Colon (tissue), 2 donors: ENCODE data around the gene KRT38.
"Not testable (repeated sequence)": the region's sequence is repeated elsewhere in the genome, so short reads cannot be mapped to it uniquely, and the experiment has no call there.

Experiments
- FAIRE-seq: peaks from 2 replicates; lab custom pipeline; 2012; peaks lifted over from hg19 to GRCh38; lab: Jason Lieb, UNC
- donor health status: control.
- donor health status: control.

The KRT38 gene

DNA sequence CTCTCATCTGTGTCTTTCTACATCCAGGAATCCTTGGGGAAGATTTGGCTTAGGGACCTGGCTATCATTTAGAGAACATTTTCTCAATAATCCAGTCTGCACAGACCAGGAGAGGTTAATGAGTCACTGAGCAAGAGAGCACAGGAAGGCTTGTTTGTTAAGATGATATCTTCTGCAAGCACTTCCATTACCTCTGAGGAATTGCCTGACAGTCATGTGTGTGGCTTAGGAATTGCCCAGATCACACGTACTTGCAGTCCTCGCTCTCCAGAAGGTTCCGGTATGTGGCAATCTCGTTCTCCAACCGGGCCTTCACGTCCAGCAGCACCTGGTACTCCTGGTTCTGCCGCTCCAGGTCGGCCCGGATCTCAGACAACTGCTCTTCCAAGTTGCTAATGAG lies 19.7 kb downstream of the KRT38 start:
- FAIRE-seq: no peak

DNA sequence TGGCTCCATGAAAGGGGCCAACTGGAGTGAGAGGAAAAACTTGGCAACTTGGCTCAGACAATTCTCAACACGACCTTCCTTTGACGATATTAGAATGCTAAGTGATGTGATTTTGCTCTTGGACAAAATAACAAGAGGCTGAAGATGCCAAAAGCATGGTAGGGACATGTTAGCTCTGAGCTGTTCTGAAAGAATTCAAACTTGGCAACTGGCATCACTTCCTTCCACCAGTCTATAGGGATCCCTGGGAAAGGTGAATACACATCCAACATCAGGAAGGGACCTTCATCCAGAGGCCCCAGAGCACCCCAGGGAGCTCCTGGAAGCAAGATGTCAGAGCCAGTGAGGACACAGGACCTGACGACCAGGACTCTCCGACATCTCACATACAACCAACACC lies 20.6 kb downstream of the KRT38 start:
- no peak for FAIRE-seq

DNA sequence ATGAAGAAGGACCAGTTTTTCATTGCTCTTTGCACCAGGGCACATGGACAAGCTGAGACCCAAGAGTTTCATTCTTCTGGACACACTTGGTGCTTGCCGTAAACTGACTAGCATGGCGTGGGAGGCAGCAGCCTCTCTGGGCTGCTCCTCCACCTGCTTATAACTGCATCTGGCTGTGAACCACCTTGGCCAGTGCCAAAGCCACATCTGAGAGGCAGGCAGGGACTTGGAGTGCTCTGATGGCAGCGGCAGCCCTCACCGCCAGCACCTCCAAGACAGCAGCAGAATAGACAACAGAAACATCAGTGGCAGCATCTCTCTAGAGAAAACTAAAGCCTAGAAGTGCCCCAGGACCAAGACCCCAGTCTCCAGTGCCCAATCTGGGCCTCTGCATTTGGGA lies 21.1 kb downstream of the KRT38 start:
- FAIRE-seq: no peak

DNA sequence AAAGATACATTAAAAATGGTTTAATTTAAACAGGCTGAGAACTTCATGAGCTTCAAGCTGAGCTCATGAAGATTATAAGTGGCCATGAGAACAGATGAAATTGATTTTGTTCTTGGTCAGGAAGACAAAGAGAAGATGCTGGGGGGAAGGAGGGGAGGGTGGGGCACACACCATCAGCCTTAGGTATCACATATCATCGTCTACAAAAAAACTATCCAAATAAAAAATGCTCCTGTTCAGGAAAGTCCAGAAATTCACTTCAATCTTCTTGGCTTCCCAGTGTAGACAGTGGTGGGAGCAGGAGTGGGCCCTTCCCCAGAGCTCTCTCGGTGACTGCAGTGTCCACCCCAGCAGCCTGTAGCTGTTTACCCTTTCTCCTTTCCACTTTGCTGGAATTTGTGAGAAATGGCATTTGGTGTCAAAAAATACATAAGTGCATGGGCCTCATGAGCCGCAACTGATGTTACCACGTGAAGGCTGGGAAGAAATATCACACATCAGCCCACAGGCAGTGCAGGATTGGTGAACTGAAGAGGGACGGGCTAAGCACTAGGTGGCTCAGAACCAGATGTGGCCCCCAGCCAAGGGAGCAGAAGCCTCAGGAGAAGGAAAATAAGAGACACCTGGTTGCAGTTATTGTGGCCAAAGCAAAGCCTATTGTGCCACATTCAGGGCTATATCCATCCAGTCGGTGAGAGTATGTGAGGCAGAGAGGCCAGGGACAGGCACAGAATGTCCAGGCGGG lies 22.5 kb downstream of the KRT38 start:
- no peak for FAIRE-seq

DNA sequence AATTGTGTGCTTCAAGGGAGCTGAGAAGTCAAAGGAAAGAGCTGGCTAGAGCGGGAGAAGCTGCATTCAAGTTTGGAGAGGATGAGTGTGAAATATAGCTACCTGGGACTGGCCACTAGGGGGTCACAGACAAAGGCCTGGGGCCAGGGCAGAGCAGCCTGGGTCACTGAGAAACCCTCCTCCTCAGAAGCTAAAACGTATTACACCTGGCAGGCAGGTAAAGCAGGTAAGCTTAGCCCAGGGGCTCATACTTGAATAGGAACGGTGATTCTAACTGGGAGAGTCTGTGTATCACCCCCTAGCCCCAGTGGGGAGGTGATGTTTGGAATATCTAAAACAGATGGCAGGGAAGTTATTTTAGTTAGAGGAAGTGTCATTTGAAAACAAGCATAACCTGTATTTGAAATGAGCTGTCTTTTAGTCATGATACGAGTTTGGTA lies 23.2 kb downstream of the KRT38 start:
- FAIRE-seq: no peak

DNA sequence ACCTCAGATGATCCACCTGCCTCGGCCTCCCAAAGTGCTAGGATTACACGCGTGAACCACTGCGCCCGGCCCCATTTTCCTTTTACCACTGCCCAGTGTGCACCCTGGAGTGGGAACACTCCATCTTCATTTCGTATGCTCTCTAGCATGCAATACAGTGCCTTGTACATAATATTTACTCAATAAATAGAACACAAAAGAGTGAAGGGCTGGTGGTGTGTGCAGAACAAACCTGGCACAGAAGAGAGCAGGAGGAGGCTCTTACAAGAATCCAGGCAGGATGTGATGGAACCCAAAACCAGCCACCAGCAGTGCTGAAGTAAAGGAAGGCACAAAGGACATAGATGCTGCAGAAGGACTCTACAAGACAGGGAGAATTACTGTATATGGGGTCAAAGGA lies 23.7 kb downstream of the KRT38 start:
- no peak for FAIRE-seq

DNA sequence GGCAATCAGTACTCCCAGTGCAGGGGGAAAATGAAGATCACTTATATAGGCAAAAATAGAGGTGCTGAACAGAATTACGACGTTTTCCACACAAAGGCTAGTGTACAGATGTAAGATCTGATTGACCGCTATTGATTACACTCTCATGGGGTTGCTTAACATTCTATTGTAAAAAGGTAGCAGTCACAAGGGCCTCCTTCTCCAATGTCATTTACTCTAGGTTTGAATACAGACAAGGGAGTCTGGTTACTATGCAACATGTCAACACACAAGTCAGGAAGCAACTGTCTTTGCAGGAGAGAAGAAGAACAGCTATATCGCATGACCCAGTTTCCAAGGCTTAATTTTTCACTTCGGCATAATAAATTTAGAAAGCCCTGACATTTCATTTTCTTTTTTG lies 24.3 kb downstream of the KRT38 start:
- FAIRE-seq: no peak

DNA sequence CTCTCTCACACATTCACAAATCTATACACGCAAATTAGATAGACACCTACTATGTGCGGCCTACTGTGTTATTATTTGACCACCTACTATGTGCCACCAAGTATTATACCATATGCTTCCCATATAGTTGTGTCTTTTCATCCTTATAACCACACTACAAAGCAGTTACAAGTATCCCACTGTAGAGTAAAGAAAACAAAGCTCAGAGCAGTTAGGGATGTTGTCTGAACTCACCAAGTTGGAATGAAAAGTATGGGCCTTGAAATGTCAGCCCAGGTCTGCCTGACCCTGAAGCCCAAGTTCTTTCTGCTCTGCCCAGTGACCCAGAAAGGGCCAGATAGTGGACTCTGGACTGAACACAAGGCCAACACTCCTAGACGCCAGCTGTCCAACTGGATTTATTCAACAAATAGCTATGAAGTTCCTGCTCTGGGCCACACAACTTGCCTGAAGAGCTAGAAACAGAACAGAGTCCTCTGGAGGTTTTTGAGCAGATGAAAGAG lies 24.9 kb downstream of the KRT38 start:
- no peak for FAIRE-seq

DNA sequence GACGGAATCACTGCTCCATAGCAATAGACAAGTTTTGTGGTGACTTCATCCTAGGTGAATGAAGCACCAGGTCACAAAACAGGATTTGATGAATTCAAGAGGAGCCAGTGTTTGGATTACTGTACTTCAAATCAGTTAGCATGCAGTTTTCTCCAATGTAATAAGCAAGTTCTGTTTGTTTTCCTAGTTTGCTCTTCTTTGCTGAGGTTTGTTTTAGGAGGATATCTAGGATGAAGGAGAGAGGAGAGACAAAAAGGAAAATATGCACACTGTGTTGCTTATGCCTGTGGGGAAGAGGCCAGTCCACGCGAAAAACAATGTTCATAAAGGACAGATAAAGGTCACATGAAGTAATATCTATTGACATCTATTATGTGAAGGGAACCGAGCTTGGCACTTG lies 25.4 kb downstream of the KRT38 start:
- FAIRE-seq: no peak

DNA sequence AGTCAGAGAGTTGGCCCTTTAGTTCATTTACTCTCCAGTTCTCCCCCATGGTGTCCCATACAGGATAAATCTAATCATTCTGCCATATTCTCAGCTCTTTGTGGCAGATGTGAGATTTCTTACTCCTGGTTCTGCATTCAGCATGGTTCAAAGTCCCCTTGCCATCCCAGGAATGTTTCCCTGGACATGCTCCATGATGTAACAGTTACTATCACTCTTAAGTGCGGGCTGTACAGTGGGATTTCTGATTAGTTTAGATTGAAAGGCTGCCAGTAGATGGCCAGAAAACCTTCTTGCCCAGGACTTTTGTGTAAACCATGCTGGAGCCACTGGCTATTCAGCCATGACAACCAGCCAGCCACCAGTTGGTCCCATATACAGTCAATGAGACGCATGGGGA lies 26.8 kb downstream of the KRT38 start:
- no peak for FAIRE-seq

DNA sequence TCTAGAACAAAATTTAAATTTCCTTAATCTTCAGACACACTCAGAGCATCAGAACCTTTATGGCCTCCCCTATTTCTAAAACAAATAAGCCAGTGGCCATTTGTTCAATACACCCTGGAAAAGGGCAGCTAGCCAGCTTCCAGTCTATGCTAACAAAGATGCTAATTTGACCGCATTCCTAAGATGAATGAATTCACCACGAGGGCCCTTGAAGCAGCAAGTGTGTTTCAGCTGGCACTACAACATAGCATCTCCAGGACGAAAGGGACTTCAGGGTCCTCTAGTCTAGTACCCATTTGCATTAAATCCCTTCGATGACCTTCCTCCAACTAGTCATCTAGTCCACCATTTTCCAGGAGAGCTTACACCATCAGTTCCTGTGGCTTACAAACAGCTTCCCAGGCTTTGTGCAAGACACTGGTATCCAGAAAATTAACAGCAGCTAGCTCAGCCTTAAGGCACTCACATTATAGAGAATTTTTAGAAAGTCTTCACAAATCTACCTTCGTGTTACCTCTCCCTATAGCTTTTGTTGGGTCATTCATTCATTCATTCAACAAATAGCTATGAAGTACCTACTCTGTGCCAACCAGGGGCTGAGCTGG lies 27.3 kb downstream of the KRT38 start:
- FAIRE-seq: no peak

DNA sequence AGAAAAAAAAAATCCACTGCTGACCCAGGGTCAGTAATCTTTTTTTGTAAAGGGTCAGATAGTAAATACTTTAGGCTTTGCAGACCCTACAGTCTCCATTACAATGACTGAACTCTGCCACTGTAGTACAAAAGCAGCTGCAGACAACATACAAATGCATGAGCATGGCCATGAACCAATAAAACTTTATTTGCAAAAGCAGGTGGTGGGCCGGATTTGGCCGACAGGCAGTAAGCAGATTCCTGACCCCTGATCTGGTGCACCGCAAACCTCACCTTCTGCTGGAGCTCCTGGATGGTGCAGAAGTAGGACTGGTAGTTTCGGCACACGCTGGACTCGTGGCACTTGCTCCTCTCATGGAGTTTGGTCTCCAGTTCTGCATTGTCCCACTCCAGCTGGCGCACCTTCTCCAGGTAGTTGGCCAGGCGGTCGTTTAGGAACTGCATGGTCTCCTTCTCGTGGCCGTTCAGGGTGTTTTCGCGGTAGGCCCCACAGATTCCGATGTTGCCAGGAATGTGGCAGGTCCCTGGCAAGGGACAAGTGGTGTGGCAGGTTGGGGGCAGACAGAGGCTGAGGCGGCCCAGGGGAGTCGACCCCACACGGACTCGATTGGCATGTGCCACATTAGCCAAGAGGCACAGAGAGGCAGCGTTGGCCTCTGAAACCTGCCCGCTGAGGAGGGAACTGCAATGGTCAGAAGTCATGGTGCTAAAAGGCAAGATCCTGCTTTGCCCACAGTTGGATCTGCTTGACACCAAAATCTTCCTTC lies 29.5 kb downstream of the KRT38 start:
- no peak for FAIRE-seq

DNA sequence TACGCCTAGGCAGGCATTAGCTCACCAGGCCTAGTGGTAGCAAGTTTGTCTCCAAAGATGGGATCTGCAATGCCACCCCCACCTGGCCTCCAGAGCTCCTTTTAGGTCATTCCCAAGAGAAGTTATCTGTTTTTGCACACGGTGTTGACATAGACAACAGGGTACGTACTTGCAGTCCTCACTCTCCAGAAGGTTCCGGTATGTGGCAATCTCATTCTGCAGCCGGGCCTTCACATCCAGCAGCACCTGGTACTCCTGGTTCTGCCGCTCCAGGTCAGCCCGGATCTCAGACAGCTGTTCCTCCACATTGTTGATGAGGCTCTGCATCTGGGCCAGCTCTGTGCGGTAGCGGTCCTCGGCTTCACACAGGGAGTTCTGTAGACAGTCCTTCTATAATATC lies 33.6 kb downstream of the KRT38 start:
- FAIRE-seq: no peak

DNA sequence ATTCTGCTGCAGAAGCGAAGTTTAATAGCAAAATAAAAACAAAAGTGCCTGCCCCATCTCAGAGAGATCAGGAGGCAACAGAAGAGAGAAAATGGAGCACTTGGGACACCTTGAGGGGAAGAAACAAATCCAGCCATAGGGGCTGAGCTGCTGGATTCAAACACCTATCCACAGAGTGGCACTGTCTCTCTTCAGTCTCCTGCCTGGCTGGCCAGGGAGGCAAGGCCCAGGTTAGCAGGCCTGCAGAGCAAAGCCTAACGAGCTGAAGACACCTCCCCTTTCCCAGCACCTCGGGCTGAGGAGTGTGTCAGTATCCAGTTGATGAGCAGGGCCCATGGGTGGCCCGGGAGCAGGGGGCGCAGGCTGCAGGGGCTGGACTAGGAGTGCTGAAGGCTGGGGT lies 34.6 kb downstream of the KRT38 start:
- FAIRE-seq: no peak

DNA sequence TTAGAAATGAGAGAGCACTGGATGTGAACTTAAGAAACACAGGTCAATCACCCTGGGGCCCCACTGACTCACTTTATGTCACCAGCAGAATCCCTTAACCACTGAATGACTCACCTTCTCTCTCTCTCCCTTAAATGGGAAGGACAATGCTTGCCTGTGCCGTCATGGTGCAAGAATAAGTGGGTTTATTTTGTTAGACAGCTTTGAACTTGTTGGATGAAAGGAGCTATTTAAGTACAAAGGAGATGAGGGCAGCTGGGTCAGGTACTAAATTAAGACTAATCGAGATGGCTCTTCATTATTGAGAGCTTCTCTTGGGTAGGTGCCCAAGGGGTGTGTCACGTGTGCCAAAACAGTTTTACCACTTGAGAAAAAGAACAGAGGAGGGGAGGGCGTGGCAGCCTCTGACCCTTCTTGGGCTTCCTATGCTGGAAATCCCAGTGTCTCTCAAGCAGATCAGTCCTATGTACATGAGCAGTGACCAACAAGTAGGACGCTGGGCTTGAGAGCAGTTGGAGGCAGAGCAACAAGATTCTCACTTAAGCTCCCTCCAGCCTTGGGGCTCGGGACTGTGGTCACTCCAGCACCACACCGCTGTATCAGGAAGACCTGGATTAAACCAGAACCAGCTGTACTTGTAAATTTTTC lies 36.6 kb downstream of the KRT38 start:
- FAIRE-seq: no peak

DNA sequence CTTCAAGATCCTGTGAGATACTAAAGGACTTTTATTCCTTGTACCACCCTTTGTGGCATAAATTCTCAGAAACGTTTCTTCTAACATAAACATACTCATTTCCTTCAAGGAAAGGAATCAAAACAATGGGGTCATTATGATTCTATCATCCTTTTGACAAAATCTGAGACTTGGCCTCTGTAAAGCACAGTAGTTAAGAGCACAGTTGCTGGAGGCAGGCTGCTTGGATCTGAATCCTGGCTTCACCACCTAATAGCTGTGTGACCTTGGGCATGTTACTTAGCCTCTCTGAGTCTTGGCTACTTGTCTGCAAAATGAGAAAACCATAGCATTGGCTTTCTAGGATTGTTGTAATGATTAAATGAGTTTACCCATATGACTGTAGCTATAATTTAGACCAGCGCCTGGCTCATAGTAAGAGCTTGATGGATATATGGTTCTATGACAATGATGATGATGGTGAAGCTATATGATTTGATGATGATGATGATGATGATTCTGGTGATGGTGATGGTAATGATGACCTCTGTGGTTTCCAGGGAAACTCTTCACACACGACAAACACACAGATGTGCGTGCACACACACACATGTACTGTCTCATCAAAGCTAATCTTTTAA lies 37.3 kb downstream of the KRT38 start:
- no peak for FAIRE-seq

DNA sequence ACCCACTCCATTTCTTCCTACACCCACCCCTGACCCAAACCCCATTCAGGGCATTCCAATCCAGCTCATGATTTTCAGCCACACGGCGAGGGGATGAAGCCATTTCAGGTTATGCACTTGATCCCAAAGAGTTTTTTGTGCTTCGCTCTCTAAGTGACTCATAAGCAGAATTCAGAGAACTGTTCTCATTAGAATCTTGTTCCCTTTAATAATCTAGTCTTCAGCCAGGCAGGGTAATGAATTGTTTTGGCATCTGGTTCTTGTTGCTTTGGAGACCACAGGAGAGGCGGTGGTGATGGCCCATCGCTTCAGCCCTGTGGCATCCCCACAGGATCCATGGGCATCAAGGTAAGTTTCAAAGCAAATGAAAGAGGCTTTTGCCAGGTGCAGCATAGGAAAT lies 38.6 kb downstream of the KRT38 start:
- FAIRE-seq: no peak

DNA sequence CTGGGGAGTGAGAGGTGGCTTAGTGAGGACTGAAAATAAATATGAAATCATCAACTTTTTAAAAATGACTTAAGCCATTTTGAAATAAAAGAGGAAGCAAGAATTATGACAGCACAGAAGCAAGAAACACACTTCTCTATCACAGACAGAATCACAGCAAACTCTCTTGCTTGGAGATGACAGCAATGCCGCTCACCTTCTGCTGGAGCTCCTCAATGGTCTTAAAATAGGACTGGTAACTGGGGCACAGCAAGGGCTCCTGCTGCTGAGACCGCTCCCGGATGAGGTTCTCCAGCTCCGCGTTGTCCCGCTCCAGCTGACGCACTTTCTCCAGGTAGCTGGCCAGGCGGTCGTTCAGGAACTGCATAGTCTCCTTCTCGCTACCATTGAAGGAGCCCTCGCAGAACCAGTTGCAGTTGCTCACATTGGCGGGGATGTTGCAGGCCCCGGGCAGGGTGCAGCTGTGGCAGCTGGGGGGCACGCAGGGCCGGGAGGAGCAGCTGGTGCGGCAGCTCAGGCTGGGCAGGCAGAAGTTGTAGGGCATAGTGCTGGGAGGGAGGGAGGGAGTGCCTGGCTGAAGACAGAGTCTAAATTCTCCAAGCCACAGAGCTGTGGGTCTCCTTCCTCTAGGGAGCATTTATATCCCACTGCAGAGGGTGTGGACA lies 43.7 kb downstream of the KRT38 start, which contains the start of gene KRT31:
Gene KRT31 (minus strand): TSS at position 613 of the 665 bp plus-strand sequence. CDS start 69 bp downstream, at position 544.
- FAIRE-seq: no peak

DNA sequence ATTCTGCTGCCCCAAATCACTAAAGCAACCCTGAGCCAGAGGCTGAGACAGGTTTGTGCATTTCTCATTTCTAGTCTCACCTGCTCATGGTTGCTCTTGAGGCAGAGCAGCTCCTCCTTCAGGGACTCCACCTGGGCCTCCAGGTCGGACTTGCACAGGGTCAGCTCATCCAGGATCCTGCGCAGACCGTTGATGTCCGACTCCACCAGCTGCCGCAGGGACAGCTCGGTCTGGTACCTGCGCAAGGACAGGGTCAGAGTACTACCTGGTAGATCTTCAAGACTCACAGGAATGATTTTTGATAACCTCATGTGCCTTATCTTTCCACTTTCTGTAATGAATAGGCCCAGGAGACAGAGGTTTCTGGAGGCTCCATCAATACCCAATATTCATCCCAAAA lies 44.4 kb downstream of the KRT38 start:
- FAIRE-seq: no peak

DNA sequence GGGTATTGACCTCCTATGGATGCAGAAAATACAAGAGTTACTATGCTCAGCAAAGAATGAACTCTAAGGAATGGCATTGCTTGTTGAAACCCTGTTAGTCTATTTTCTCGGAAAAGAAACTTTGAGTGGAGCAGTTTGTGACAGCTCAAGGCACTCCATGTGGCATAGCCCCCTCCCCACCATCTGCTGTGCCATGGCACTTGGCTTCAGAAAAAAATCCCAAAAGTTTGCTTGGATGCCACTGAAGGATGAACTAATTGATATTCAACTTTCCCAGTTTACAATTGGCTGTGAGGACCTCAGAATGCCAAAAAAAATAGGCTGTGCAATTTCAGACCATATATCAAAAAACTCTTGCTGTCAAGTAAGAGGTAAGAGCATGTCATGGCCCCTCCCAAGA lies 45.2 kb downstream of the KRT38 start:
- FAIRE-seq: no peak

DNA sequence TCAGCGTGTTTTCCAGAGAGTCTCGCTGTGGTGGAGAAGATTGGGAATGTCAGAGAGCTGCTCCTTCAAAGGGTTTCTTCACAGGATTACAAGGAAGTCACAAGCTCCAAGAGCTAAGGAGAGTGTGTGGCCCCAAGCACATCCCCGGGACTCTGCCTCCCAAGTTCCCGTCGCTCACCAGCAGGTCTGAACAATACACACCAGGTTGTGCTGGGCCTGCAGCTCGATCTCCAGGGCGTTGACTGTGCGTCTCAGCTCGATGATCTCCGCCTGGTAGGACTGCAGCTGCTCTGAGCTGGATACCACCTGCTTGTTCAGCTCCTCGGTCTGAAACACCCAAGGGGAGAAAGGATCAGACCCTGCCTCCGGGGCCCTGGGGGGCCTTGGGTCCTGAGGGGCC lies 45.7 kb downstream of the KRT38 start:
- FAIRE-seq: not testable (repeated sequence)
